ENCODE data around the gene MRPS14.

MRPS14 gene

GRCh38 chr1:174990382-174990999, 32.7 kb downstream of the MRPS14 start:
- DNase-seq (ENCODE audit: extremely low spot score, insufficient read length, low read depth) (peak; percentile 5), FAIRE-seq (peak; percentile 47)

GRCh38 chr1:174989536-174990220, 33.5 kb downstream of the MRPS14 start:
- FAIRE-seq, result no peak
- no peak for DNase-seq (ENCODE audit: extremely low spot score, insufficient read length, low read depth)

- DNase-seq (ENCODE audit: extremely low spot score, insufficient read length, low read depth), result no peak
- FAIRE-seq, result no peak
Measured at GRCh38 chr1:174988986-174989385, 34.2 kb downstream of the MRPS14 start.

- FAIRE-seq (peak; percentile 12), DNase-seq (ENCODE audit: extremely low spot score, insufficient read length, low read depth) (no peak)
Measured at GRCh38 chr1:174988539-174988938, 34.7 kb downstream of the MRPS14 start.

GRCh38 chr1:174984952-174985351, 38.3 kb downstream of the MRPS14 start:
- DNase-seq (ENCODE audit: extremely low spot score, insufficient read length, low read depth) (no peak), FAIRE-seq (no peak)

GRCh38 chr1:174982971-174983689, 40.1 kb downstream of the MRPS14 start:
- peak; percentile 15 for FAIRE-seq
- no peak for DNase-seq (ENCODE audit: extremely low spot score, insufficient read length, low read depth)

- DNase-seq (ENCODE audit: extremely low spot score, insufficient read length, low read depth), result no peak
- no peak for FAIRE-seq
Measured at GRCh38 chr1:174976436-174977108, 46.7 kb downstream of the MRPS14 start.

GRCh38 chr1:174975764-174976163, 47.5 kb downstream of the MRPS14 start:
- FAIRE-seq (no peak), DNase-seq (ENCODE audit: extremely low spot score, insufficient read length, low read depth) (no peak)

- no peak for FAIRE-seq
Measured at GRCh38 chr1:174974711-174975119, 48.5 kb downstream of the MRPS14 start.

GRCh38 chr1:174971902-174972301, 51.3 kb downstream of the MRPS14 start:
- DNase-seq (ENCODE audit: extremely low spot score, insufficient read length, low read depth) (no peak), FAIRE-seq (peak; percentile 38)

More at GRCh38 chr1:174974711-174975119, 48.5 kb downstream of the MRPS14 start:
- no peak for DNase-seq (ENCODE audit: extremely low spot score, insufficient read length, low read depth)

- DNase-seq (ENCODE audit: extremely low spot score, insufficient read length, low read depth) (no peak), FAIRE-seq (no peak)
Measured at GRCh38 chr1:174971466-174971865, 51.8 kb downstream of the MRPS14 start.

GRCh38 chr1:174969977-174970376, 53.2 kb downstream of the MRPS14 start:
- DNase-seq (ENCODE audit: extremely low spot score, insufficient read length, low read depth) (no peak), FAIRE-seq (peak; percentile 58)

GRCh38 chr1:174968750-174969244, 54.4 kb downstream of the MRPS14 start:
- FAIRE-seq, result peak; percentile 82

GRCh38 chr1:174967845-174968705, 55.1 kb downstream of the MRPS14 start:
- FAIRE-seq, result no peak
- no peak for DNase-seq (ENCODE audit: extremely low spot score, insufficient read length, low read depth)

More at GRCh38 chr1:174968750-174969244, 54.4 kb downstream of the MRPS14 start:
- DNase-seq (ENCODE audit: extremely low spot score, insufficient read length, low read depth), result no peak

- DNase-seq (ENCODE audit: extremely low spot score, insufficient read length, low read depth) (no peak), FAIRE-seq (no peak)
Measured at GRCh38 chr1:174966008-174966572, 57.1 kb downstream of the MRPS14 start.

GRCh38 chr1:174965362-174966007, 57.7 kb downstream of the MRPS14 start:
- no peak for DNase-seq (ENCODE audit: extremely low spot score, insufficient read length, low read depth)
- no peak for FAIRE-seq

- no peak for DNase-seq (ENCODE audit: extremely low spot score, insufficient read length, low read depth)
Measured at GRCh38 chr1:174964972-174965361, 58.3 kb downstream of the MRPS14 start.

GRCh38 chr1:174964261-174964971, 58.8 kb downstream of the MRPS14 start:
- no peak for FAIRE-seq
- no peak for DNase-seq (ENCODE audit: extremely low spot score, insufficient read length, low read depth)

More at GRCh38 chr1:174964972-174965361, 58.3 kb downstream of the MRPS14 start:
- FAIRE-seq, result no peak

Measured in GM18507 (cell line).